GM23248 (cell line): Measurements from ENCODE around the gene KCTD13. TPM values are rescaled to one million over a fixed set of nuclear protein-coding genes. Genes with fewer than 3 reads are reported as not detected.
A peak's percentile ranks its signal among the peaks of the same experiment; 100 is the strongest.
"Not testable (repeated sequence)": the region's sequence is repeated elsewhere in the genome, so short reads cannot be mapped to it uniquely, and the experiment has no call there.

ENCODE experiments used
- DNase-seq: peaks from one replicate; pipeline ENCODE4 v3.0.0-alpha.2; 2015
- H2AFZ ChIP-seq: fragments of 200-600 bp; sonication (generic); 2 replicates; pipeline ENCODE4 v1.6.1; 2016; ENCODE audit warnings: antibody characterized with exemption
- H3F3A ChIP-seq: fragments of 200-600 bp; sonication (generic); 2 replicates; pipeline ENCODE4 v1.6.1; 2016; ENCODE audit warnings: mild to moderate bottlenecking, antibody characterized with exemption, mixed run types; ENCODE audit not compliant: insufficient read depth
- H3K27ac ChIP-seq: fragments of 200-600 bp; sonication (generic); 2 replicates; pipeline ENCODE4 v1.5.1; 2016; ENCODE audit warnings: mild to moderate bottlenecking
- H3K27me3 ChIP-seq: fragments of 200-600 bp; sonication (generic); replicated peaks from 2 replicates; pipeline ENCODE4 v1.6.1; 2016; ENCODE audit warnings: mild to moderate bottlenecking; ENCODE audit not compliant: insufficient read depth
- H3K36me3 ChIP-seq: fragments of 200-600 bp; sonication (generic); 2 replicates; pipeline ENCODE4 v1.6.1; 2016; ENCODE audit warnings: low read depth, mild to moderate bottlenecking
- H3K4me1 ChIP-seq: fragments of 200-600 bp; sonication (generic); 2 replicates; pipeline ENCODE4 v1.6.1; 2016; ENCODE audit warnings: mild to moderate bottlenecking; ENCODE audit not compliant: insufficient read depth
- H3K4me2 ChIP-seq: fragments of 200-600 bp; sonication (generic); one replicate; pipeline ENCODE4 v1.6.1; 2016; ENCODE audit warnings: mild to moderate bottlenecking; ENCODE audit not compliant: unreplicated experiment
- H3K4me3 ChIP-seq: fragments of 200-600 bp; sonication (generic); 2 replicates; pipeline ENCODE4 v1.5.1; 2016; ENCODE audit warnings: mild to moderate bottlenecking
- H3K79me2 ChIP-seq: fragments of 200-600 bp; sonication (generic); 2 replicates; pipeline ENCODE4 v1.6.1; 2016; ENCODE audit warnings: mild to moderate bottlenecking; ENCODE audit not compliant: insufficient read depth
- H3K9ac ChIP-seq: fragments of 200-600 bp; sonication (generic); 2 replicates; pipeline ENCODE4 v1.6.1; 2016; ENCODE audit warnings: mild to moderate bottlenecking
- H3K9me2 ChIP-seq: fragments of 200-600 bp; sonication (generic); 2 replicates; pipeline ENCODE4 v1.6.1; 2016; ENCODE audit warnings: mixed run types, mild to moderate bottlenecking, moderate library complexity; ENCODE audit not compliant: insufficient read depth
- H3K9me3 ChIP-seq: fragments of 200-600 bp; sonication (generic); one replicate; pipeline ENCODE4 v1.6.1; 2017; ENCODE audit warnings: low read depth
- H4K20me1 ChIP-seq: fragments of 200-600 bp; sonication (generic); 2 replicates; pipeline ENCODE4 v1.6.0; 2016; ENCODE audit not compliant: insufficient read depth
- EZH2 ChIP-seq: fragments of 200-600 bp; sonication (generic); IDR thresholded peaks from 2 replicates; pipeline ENCODE4 v1.6.1; 2018; ENCODE audit warnings: antibody characterized with exemption, mild to moderate bottlenecking; ENCODE audit not compliant: insufficient read depth, poor library complexity, severe bottlenecking
- EZH2phosphoT487 ChIP-seq: fragments of 200-600 bp; sonication (generic); IDR thresholded peaks from 2 replicates; pipeline ENCODE4 v1.6.1; 2018; ENCODE audit warnings: antibody characterized with exemption, moderate library complexity, mild to moderate bottlenecking, low read depth; ENCODE audit not compliant: insufficient read depth
- WGBS, 2 experiments: methylation state at CpG; one replicate each; pipeline ENCODE4 v1.1.6; 2015 to 2017; ENCODE audit warnings: low lambda C conversion rate in 2 of 2, low coverage in 1 of 2; ENCODE audit errors: missing lambda C conversion rate in 2 of 2; 5-methylcytosine and 5-hydroxymethylcytosine counted together
- in situ Hi-C: fragments of 300-500 bp; cut with MboI; formaldehyde crosslinking; loops from 2 replicates; pipeline ENCODE4 v1.15.0; 2020
- polyA plus RNA-seq: library from polyadenylated mRNA; unstranded; fragments of >200 nt; fragmentation: Nextera tagmentation; extraction: Ambion mirVana; gene quantifications from 2 replicates; pipeline ENCODE4 v1.2.1, GENCODE V29; 2016
- total RNA-seq: library from RNA; depleted of rRNA; stranded (reverse); fragments of >200 nt; shearing (Covaris generic); gene quantifications from 2 replicates; pipeline ENCODE4 v1.2.3, GENCODE V29; 2014

Gene KCTD13
- total and polyA plus RNA-seq, 2 experiments from 2014 or later: 12.6 to 14.7 TPM

GRCh38 chr16:29950806-29951461, 24.9 kb upstream of the KCTD13 start:
- no peaks in the 10 kb centered on the region for H3K79me2 ChIP-seq
- no peaks in the 10 kb centered on the region for H3K9me3 ChIP-seq
- no peaks in the 10 kb centered on the region for H3K4me1 ChIP-seq
- in situ Hi-C loops: no loop called here
- no peak overlapping the region for H3K27ac ChIP-seq
- H2AFZ ChIP-seq: no peak overlapping the region
- H3K4me2 ChIP-seq: no peak overlapping the region
- H3K4me3 ChIP-seq: no peak overlapping the region
- H3F3A ChIP-seq: no peaks in the 10 kb centered on the region
- H3K9me2 ChIP-seq: no peaks in the 10 kb centered on the region
- no peaks in the 10 kb centered on the region for H4K20me1 ChIP-seq
- no peaks in the 10 kb centered on the region for H3K36me3 ChIP-seq
- 50 to 62% methylated on average over 4 of the region's 4 CpGs for WGBS, 2 experiments
- H3K27me3 ChIP-seq: no peaks in the 10 kb centered on the region
- no peak overlapping the region for H3K9ac ChIP-seq
- TF ChIP-seq EZH2phosphoT487: no peak
- TF ChIP-seq EZH2: no peak
- no peak for DNase-seq

- DNase-seq: no peak
- peaks cover 19% of the 10 kb centered on the region for H3F3A ChIP-seq
- H3K9me3 ChIP-seq: no peaks in the 10 kb centered on the region
- H3K36me3 ChIP-seq: no peaks in the 10 kb centered on the region
- no peaks in the 10 kb centered on the region for H3K9me2 ChIP-seq
- no peak overlapping the region for H3K27ac ChIP-seq
- no peak overlapping the region for H3K4me2 ChIP-seq
- no peak overlapping the region for H3K4me3 ChIP-seq
- H3K27me3 ChIP-seq: no peaks in the 10 kb centered on the region
- in situ Hi-C loops: no loop called here
- no peaks in the 10 kb centered on the region for H3K79me2 ChIP-seq
- H3K9ac ChIP-seq: no peak overlapping the region
- no peaks in the 10 kb centered on the region for H4K20me1 ChIP-seq
- H3K4me1 ChIP-seq: peaks cover 17% of the 10 kb centered on the region
- WGBS, 2 experiments: 39 to 43% methylated on average over 2 of the region's 2 CpGs
- no peak for TF ChIP-seq EZH2phosphoT487
- no peak for TF ChIP-seq EZH2
- no peak overlapping the region for H2AFZ ChIP-seq
Observed at GRCh38 chr16:29947897-29948296, 21.9 kb upstream of the KCTD13 start.

GRCh38 chr16:29943846-29944799, 18.1 kb upstream of the KCTD13 start:
- Histone ChIP-seq H3K9me2 (no peaks in the 10 kb centered on the region), H3K27ac (peak overlapping the region; percentile 95), H3K9me3 (no peaks in the 10 kb centered on the region), H4K20me1 (no peaks in the 10 kb centered on the region), H2AFZ (peak overlapping the region; percentile 75), H3F3A (peaks cover 19% of the 10 kb centered on the region), H3K27me3 (no peaks in the 10 kb centered on the region), H3K4me1 (peaks cover 17% of the 10 kb centered on the region), H3K9ac (peak overlapping the region; percentile 76), H3K79me2 (no peaks in the 10 kb centered on the region), H3K36me3 (no peaks in the 10 kb centered on the region), H3K4me3 (peak overlapping the region; percentile 45), H3K4me2 (peak overlapping the region; percentile 77)
- WGBS, 2 experiments: 11 to 16% methylated on average over 11 of the region's 11 CpGs
- DNase-seq: peak; percentile 98
- TF ChIP-seq EZH2phosphoT487: no peak
- TF ChIP-seq EZH2: no peak
- in situ Hi-C loops: no loop called here

GRCh38 chr16:29940656-29941055, 14.6 kb upstream of the KCTD13 start:
- Histone ChIP-seq H3K4me3 (no peak overlapping the region), H3K4me1 (peaks cover 17% of the 10 kb centered on the region), H3K9ac (no peak overlapping the region), H3K4me2 (no peak overlapping the region), H3K27me3 (no peaks in the 10 kb centered on the region), H3K9me2 (no peaks in the 10 kb centered on the region), H2AFZ (no peak overlapping the region), H4K20me1 (no peaks in the 10 kb centered on the region), H3K36me3 (no peaks in the 10 kb centered on the region), H3K79me2 (no peaks in the 10 kb centered on the region), H3F3A (peaks cover 19% of the 10 kb centered on the region), H3K9me3 (no peaks in the 10 kb centered on the region), H3K27ac (no peak overlapping the region)
- WGBS, 2 experiments: 73 to 77% methylated on average over 4 of the region's 4 CpGs
- TF ChIP-seq EZH2 (no peak), EZH2phosphoT487 (no peak)
- in situ Hi-C loops: no loop called here
- no peak for DNase-seq

GRCh38 chr16:29931750-29932149, 5.7 kb upstream of the KCTD13 start:
- H3K4me1 ChIP-seq, H3K27me3 ChIP-seq, H3K9me3 ChIP-seq, H3K27ac ChIP-seq, H3K4me2 ChIP-seq, H2AFZ ChIP-seq, H3K79me2 ChIP-seq, H3K4me3 ChIP-seq, H3F3A ChIP-seq, H4K20me1 ChIP-seq, H3K9ac ChIP-seq, DNase-seq, H3K36me3 ChIP-seq, in situ Hi-C loops, H3K9me2 ChIP-seq: not testable (repeated sequence)
- WGBS, 2 experiments: 59 to 77% methylated on average over 2 of the region's 2 CpGs
